Hepatic stellate cell (primary cell): ENCODE measurements around the gene SDK1.

ENCODE experiments used
- DNase-seq: peaks from one replicate; pipeline ENCODE4 v3.0.0; 2011; ENCODE audit warnings: low spot score

Gene SDK1

GRCh38 chr7:3283130-3283704 lies 17.8 kb upstream of the SDK1 start:
- no peak for DNase-seq

- DNase-seq = no peak
Observed at GRCh38 chr7:3285652-3286051, 15.4 kb upstream of the SDK1 start.

GRCh38 chr7:3289996-3290395 lies 11.1 kb upstream of the SDK1 start:
- DNase-seq = no peak

GRCh38 chr7:3292694-3293093 lies 8.4 kb upstream of the SDK1 start:
- DNase-seq = no peak

- no peak for DNase-seq
Observed at GRCh38 chr7:3294432-3295100, 6.5 kb upstream of the SDK1 start.

GRCh38 chr7:3297105-3297819 lies 3.8 kb upstream of the SDK1 start:
- no peak for DNase-seq

- DNase-seq = no peak
Observed at GRCh38 chr7:3300221-3300650, 816 bp upstream of the SDK1 start.

GRCh38 chr7:3301449-3301731 lies 338 bp downstream of the SDK1 start:
- DNase-seq = no peak

GRCh38 chr7:3301831-3302618 lies 973 bp downstream of the SDK1 start:
- DNase-seq = peak; percentile 7

GRCh38 chr7:3302681-3303320 lies 1.7 kb downstream of the SDK1 start:
- no peak for DNase-seq

- no peak for DNase-seq
Observed at GRCh38 chr7:3304131-3304530, 3.1 kb downstream of the SDK1 start.

- DNase-seq = no peak
Observed at GRCh38 chr7:3307435-3307834, 6.4 kb downstream of the SDK1 start.

GRCh38 chr7:3309140-3309539 lies 8.1 kb downstream of the SDK1 start:
- no peak for DNase-seq

GRCh38 chr7:3309956-3310355 lies 8.9 kb downstream of the SDK1 start:
- DNase-seq = no peak

GRCh38 chr7:3310884-3311283 lies 9.8 kb downstream of the SDK1 start:
- DNase-seq = no peak

GRCh38 chr7:3312583-3312982 lies 11.5 kb downstream of the SDK1 start:
- DNase-seq = no peak

- no peak for DNase-seq
Observed at GRCh38 chr7:3318874-3319273, 17.8 kb downstream of the SDK1 start.

GRCh38 chr7:3321206-3321605 lies 20.2 kb downstream of the SDK1 start:
- no peak for DNase-seq

GRCh38 chr7:3321745-3322144 lies 20.7 kb downstream of the SDK1 start:
- DNase-seq = no peak

GRCh38 chr7:3326246-3326645 lies 25.2 kb downstream of the SDK1 start:
- DNase-seq = no peak

- DNase-seq = no peak
Observed at GRCh38 chr7:3327099-3327498, 26.0 kb downstream of the SDK1 start.

- no peak for DNase-seq
Observed at GRCh38 chr7:3327655-3328054, 26.6 kb downstream of the SDK1 start.
